ENCODE data around the gene NRM.
"Not testable (repeated sequence)": the region's sequence is repeated elsewhere in the genome, so short reads cannot be mapped to it uniquely, and the experiment has no call there.

Gene NRM, protein sequence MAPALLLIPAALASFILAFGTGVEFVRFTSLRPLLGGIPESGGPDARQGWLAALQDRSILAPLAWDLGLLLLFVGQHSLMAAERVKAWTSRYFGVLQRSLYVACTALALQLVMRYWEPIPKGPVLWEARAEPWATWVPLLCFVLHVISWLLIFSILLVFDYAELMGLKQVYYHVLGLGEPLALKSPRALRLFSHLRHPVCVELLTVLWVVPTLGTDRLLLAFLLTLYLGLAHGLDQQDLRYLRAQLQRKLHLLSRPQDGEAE

DNA sequence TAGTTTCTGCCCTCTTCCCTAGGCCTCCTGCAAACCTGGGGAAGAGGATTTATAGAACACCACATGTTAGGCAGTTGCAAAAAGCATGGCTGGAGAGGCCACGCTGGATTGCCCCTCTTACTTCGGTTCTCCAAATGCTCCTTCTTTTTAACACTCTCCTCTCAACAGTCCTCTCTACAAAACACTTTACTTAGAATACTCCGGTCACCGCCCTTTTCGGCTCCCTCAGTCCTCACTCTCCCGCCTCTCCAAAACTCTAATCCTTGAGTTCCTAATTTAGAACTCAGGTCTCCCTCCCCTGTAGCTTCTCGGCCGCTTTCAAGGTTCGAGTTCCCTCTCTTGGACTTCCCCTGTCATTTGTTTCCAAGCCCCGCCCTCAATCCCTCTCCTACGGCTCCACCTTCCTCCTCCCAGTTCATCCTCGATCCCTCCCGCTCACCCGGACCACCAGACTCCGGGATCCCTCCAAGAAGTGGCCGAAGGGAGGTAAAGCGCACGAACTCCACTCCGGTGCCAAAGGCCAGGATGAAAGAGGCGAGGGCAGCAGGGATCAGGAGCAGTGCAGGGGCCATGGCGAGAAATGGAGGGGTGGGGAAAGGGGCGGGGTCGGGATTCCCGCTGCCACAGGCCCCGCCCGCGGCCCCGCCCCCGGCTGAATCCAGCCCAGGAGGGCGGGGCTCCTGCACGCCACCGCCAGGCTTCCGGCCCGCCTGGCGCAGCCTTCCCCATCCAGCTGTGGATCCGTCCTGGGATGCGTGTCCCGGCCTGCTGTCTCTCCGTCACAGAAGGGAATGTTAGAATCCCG, at the start of gene NRM:
Gene NRM (minus strand): TSS at position 582 of the 805 bp plus-strand sequence. CDS start 10 bp downstream, at position 572.
- DNase-seq, result peak; percentile 72

DNA sequence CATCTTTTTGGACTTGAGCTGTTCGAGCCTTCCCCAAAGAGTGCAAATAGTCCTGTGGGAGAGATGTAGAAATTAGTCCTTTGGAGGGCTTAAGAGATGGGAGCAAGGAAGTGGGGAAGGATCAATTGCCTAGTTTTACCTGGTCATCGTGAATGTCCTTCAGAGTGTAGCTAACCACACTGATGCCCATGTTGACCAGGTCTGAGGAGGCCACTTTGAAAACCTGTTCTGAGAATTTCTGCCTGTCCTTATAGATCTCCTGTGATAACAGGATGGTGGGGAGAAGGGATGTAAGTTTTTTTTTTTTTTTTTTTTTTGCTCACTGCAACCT, 49.7 kb upstream of the NRM start:
- no peak for DNase-seq

DNA sequence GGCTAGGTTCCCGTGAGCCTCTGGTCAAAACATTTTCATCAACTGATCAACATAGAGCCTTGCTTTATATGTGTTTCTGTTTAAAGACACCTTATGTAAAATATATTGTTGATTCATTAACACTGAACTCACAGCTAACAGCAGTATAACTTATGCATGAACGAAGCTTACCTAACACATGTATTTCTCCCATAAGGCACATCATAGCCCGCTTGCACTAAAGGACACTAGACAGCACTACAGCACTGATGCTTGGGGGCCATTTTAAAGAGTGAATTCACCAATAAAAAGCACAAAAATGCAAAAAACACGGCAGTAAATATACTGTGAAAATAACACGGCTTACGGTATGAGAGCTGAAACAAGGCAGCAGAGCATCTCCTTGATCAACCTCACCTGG, 47.7 kb upstream of the NRM start:
- DNase-seq, result no peak

DNA sequence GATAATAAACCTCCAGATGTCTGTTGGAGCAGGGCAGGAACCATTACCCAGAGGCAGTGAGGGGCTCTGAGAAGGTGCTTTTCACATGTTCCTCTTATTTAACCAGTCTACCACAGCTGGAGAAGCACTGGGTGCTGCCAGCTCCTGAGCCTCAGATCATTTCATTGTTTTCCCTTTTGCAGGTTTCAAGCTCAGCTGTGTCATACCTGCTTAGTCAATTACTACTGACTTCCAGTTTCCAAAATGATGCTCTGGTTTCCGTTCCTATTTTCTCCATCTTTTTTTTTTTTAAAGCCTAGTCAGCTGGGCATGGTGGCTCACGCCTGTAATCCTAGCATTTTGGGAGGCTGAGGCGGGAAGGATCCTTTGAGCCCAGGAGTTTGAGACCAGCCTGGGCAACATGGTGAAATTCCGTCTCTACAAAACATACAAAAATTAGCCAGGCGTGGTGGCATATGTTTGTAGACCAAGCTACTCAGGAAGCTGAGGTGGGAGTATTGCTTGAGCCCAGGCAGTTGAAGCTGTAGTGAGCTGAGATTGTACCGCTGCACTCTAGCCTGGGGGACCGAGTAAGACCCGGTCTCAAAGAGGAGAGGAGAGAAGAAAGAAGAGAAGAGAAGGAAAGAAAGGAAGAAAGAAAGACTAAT, 45.0 kb upstream of the NRM start:
- no peak for DNase-seq

DNA sequence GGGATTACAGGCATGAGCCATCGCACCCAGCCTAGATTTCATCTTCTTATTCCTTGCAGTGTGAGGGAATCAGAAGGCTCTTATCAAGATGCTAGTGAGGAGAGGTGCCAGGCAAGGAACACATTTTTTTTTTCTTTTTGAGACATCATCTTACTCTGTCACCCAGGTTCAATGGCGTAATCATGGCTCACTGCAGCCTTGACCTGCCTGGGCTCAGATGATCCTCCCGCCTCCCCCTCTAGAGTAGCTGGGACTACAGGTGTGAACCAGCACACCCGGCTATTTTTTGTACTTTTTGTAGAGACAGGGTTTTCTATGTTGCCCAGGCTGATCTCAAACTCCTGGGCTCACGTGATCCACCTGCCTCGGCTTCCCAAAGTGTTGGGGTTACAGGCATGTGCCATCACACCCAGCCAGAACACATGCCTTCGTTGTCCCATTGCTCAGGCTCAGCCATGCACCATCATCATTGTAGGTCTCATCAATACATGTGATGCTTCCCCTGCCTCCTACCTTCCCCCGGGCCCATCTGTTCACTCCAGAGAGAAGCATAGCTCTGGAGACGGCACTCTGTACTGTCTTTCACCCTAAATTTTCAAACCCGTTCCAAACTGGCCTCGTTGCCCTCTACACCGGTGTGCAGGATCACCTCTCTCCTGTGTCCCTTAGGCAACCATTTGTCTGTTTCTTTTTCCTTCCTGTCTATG, 41.6 kb upstream of the NRM start:
- no peak for DNase-seq

DNA sequence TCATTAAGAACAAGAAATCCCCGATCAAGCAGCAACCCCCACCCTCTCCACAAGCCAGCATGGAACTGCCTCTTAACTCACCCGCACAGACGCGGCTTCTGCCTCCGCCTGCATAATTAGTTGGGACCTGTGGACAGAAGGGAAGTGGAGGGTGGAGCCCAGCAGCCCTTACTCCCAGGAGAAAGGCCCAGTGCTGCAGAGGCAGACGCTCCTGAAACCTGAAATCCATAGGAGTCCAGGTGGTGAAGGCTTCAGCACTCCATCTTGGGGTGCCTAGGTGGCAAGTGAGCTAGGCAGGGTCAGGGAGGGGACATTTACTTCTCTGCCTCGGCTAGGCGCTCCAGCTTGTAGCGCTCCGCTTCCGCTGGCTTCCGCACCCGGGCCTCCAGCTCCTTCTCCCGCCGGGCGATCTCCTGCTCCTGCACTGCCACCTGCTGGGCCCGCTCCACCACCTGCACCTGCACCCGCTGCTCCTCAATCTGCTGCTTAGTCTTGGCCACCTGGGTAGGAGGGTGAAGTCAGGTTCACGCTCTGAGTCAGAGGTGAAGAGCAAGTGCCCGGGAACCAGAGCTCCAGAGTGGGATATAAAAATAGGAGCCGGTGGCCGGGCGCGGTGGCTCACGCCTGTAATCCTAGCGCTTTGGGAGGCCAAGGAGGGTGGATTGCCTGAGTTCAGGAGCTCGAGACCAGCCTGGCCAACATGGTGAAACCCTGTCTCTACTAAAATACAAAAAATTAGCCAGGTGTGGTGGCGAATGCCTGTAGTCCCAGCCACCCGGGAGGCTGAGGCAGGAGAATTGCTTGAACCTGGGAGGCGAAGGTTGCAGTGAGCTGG, 40.0 kb upstream of the NRM start:
- no peak for DNase-seq

DNA sequence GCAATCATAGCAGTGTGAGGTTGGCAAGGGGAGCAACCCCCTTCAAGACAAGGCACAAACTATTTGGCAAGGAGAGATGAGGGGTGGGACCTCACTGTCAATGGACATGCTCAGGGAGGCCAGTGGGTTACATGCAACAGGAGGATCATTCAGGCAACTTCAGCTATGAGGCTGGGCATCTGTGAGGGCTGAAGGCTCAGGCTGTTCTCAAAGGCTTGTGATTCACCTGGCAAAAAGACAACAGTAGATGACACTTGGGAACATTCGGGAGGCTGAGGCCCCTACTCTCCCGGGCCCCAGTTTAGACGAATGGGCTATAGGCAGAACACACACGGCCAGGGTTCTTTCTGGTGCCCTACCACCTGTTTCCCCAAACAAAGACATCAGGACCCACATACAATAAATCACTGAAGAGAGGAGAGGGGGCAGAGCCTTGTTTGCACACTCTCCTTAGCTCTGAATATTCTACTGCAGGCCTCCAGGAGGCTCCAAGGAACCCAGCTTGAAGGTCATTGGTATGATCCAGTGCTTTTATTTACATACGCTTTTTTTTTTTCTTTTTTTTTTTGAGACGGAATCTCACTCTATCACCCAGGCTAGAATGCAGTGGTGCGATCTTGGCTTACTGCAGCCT, 37.3 kb upstream of the NRM start:
- DNase-seq, result no peak

DNA sequence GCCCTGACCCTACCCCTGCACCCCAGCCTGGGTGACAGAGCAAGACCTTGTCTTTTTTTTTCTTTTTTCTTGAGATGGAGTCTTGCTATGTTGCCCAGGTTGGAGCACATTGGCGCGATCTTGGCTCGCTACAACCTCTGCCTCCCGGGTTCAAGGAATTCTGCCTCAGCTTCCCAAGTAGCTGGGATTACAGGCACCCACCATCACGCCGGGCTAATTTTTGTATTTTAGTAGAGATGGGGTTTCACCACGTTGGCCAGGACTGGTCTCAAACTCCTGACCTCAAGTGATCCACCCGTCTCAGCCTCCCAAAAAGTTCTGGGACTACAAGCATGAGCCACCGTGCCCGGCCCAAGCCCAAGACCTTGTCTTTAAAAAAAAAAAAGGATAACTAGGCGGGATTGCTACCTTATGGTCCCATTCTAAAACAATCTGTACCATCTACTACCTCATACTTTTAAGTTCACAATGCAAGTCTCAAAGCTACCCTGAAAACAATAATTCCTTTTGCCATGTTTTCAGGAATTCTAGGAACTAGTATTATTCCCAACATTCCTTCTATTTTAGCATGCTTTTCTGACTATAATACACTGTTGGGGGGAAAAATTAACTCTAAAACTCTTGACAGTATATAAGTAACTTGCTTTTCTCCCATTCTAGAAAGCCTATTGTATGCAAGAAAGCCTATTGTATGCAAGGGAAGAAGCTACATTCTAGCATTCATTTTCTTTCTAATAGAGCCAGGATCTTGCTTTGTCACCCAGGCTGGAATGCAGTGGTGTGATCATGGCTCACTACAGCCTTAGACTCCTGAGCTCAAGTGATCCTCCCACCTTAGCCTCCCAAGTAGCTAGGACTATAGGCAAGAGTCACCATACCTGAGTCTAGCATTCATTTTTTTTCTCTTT, 36.0 kb upstream of the NRM start:
- DNase-seq, result no peak

DNA sequence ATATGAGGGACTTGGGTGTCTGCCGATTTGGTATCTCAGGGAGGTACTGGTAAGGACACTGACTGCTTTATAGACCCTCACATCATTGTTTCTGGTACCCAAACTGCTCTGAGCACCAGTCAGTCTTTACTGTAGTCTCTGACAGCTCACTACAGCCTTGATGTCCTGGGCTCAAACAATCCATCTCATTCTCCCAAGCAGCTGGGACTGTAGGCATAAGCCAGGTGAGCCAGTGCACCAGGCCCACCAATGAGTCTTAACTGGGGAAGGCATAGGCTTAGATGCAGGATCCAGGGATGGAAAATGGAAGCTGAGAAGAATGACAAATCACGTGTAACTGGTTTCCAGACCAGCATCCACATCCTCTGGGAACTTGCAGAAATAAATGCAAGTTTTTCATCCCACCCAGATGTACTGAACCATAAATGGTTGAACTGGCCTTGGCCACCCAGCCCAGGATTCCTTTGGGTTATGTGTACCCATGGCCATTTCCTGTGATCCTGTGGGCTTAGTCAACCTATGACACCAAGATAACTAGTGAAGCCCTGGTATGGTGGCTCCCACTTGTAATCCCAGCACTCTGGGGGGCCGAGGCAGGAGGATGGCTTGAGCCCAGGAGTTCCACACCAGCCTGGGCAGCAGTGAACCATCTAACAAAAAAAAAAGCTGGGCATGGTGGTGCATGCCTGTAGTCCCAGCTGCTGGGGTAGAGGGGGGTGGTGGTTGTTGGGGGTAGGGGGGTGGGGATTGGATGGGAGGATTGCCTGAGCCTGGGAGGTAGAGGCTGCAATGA, 35.1 kb upstream of the NRM start:
- no peak for DNase-seq

DNA sequence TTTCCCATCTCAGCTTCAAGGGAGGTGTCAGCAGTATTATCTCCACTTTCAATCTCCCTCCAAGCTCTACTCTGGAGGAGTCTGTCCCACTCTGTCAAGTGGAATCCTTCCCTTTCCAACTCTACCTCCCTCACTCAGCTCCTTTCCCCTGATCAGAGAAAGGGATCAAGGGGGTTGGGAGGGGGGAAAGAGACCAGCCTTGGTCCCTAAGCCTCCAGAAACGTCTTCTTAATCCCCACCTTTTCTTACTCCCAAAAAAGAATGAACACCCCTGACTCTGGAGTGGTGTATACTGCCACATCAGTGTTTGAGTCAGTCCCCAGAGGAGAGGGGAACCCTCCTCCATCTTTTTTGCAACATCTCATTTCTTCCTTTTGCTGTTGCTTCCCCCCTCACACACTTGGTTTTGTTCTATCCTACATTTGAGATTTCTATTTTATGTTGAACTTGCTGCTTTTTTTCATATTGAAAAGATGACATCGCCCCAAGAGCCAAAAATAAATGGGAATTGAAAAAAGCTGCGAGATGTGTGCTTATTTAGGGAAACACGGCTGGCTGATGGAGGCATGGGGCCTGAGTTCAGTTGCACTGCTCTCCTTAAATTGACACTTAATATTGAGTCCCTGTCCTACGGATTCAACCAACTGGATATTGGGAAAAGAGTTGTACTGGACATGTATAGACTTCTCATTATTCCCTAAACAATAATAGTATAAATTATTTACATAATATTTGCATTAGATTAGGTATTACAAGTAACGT, 34.3 kb upstream of the NRM start:
- no peak for DNase-seq

DNA sequence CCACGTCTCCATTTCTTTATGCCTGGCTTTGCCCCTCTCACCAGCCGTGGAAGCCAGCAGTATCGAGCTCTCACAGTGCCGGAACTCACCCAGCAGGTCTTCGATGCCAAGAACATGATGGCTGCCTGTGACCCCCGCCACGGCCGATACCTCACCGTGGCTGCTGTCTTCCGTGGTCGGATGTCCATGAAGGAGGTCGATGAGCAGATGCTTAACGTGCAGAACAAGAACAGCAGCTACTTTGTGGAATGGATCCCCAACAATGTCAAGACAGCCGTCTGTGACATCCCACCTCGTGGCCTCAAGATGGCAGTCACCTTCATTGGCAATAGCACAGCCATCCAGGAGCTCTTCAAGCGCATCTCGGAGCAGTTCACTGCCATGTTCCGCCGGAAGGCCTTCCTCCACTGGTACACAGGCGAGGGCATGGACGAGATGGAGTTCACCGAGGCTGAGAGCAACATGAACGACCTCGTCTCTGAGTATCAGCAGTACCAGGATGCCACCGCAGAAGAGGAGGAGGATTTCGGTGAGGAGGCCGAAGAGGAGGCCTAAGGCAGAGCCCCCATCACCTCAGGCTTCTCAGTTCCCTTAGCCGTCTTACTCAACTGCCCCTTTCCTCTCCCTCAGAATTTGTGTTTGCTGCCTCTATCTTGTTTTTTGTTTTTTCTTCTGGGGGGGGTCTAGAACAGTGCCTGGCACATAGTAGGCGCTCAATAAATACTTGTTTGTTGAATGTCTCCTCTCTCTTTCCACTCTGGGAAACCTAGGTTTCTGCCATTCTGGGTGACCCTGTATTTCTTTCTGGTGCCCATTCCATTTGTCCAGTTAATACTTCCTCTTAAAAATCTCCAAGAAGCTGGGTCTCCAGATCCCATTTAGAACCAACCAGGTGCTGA, 33.3 kb upstream of the NRM start:
- not testable (repeated sequence) for DNase-seq

DNA sequence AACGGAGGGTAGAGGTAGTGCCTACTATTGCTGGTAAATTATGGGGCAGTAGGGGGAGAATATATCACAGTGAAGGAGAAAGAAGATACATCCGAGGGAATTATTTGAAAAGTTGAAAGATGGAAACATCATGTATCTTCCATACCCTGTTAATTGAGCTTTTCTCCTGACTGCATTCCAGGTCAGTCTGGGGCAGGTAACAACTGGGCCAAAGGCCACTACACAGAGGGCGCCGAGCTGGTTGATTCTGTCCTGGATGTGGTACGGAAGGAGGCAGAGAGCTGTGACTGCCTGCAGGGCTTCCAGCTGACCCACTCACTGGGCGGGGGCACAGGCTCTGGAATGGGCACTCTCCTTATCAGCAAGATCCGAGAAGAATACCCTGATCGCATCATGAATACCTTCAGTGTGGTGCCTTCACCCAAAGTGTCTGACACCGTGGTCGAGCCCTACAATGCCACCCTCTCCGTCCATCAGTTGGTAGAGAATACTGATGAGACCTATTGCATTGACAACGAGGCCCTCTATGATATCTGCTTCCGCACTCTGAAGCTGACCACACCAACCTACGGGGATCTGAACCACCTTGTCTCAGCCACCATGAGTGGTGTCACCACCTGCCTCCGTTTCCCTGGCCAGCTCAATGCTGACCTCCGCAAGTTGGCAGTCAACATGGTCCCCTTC, 32.5 kb upstream of the NRM start:
- DNase-seq, result not testable (repeated sequence)

DNA sequence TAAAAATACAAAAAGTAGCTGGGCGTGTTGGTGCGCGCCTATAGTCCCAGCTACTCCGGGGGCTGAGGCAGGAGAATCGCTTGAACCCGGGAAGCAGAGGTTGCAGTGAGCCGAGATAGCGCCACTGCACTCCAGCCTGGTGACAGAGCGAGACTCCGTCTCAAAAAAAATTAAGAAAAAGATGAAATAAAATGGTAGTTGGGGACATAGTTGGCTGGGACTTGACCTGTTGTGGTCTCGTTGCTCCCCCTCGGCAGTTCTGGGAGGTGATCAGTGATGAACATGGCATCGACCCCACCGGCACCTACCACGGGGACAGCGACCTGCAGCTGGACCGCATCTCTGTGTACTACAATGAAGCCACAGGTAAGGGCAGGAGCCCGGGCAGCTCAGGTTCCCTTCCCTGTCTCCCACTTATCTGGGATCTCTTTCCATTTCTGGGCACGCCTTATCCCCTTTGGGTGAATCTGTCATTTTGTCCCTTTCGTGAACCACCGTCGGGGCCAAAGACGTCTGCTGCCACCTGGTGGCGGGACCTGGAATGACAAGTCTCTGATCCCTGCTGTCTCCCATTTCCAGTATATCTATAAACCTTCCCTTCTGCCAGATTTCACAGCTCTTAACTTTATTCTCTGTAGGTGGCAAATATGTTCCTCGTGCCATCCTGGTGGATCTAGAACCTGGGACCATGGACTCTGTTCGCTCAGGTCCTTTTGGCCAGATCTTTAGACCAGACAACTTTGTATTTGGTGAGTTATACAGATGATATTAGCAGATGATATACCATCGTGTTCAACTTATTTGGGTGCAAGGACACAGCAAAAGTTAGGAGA, 31.7 kb upstream of the NRM start:
- DNase-seq, result peak; percentile 53

DNA sequence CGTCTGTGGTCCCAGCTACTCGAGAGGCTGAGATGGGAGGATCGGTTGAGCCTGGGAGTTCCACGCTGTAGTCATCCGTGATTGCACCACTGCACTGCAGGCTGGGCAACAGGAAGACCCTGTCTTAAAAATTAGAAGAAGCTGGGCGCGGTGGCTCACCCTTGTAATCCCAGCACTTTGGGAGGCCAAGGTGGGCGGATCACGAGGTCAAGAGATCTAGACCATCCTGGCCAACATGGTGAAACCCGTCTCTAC, 31.2 kb upstream of the NRM start:
- not testable (repeated sequence) for DNase-seq

DNA sequence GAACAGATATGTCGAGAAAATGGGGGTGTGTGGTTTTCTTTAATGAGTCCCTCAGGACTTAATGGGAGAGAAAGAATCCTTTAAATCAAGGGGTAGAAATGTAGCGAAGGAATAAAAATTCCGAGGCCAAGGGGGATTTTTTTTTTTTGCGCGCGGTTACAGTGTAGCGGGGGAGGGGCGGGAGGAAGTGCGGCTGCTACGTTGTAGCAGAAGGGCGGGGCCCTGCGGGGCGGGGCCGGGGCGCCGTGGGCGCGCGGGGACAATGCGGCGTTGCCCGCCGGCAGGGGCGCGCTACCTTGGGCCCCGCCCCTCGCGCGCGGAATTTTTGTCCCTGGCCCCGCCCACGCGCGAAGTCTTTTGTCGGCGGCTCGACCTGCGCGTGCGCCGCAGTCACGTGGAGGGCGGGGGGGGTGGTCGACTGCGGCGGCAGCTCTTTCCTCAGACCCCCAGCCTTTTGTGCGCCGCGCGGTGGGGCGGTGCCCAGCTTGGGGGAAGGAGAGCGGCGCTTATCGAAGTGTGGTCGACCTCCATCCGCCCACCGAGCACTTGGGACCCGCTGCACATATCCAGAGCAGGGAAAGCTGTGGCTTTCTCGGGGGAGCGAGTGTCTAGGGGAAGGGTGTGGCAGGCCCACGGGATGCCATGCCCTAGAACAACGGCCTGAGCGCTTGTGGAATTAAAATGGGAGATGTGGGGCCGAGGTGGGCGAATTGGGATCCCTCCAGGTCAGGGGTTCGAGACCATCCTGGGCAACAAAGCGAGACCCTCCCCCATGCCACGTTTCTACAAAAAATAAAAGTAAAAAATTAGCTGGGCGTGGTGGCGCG, 30.6 kb upstream of the NRM start:
- DNase-seq, result peak; percentile 56

DNA sequence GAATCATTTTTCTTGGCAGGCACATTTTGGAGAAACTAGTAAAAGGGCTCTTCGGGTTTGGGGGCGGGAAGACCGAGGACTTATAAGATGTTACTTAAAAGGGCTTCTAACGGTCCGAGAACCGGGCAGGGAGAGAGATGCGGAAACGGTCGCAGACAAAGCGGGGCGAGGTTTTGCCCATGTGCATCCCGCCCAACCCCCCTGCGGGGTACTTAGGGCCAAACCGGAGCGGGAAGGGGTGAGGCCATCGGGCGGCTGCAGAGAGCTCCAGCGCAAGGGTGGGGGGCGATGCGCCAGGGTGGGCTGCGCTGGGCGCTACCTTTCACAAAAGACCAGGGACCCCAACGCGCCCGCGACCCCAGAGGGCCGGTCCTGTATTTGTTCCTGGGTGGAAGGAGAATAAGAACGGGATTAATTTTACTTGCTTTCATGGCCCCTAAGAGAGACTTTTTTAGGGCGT, 30.0 kb upstream of the NRM start:
- DNase-seq, result no peak
